GM12878 (cell line): ENCODE results near the gene SERTAD2. TPM values are rescaled to one million over a fixed set of nuclear protein-coding genes. Genes with fewer than 3 reads are reported as not detected.

Experiments used
- ATAC-seq: fragments of 200-7000 bp; cut with Tn5 transposase; 3 replicates; pipeline ENCODE4 v1.9.1; 2020; ENCODE audit warnings: mild to moderate bottlenecking, moderate library complexity
- BruUV-seq: library from RNA; stranded (reverse); fragments of 400-500 nt; replicated peaks from 2 replicates; lab custom pipeline; 2021; lab: Mats Ljungman, UMichigan
- CTCF ChIA-PET: fragments of 300-600 bp; sonication (Branson Sonifier 250); formaldehyde crosslinking; extraction: SDS; loops from one replicate; lab custom pipeline; 2021; ENCODE audit warnings: inconsistent platforms; lab: Yijun Ruan, JAX
- POLR2A ChIA-PET: fragments of 350-600 bp; formaldehyde crosslinking; extraction: SDS; loops from one replicate; lab custom pipeline; 2021; ENCODE audit warnings: inconsistent platforms; lab: Charles Lee
- RAD21 ChIA-PET: fragments of 300-600 bp; sonication (Branson Sonifier 250); formaldehyde crosslinking; loops from one replicate; lab custom pipeline; 2023; ENCODE audit warnings: antibody characterized with exemption; ENCODE audit not compliant: unreplicated experiment; lab: Charles Lee
- SMC1A ChIA-PET: fragments of 300-600 bp; sonication (Branson Sonifier 250); formaldehyde crosslinking; loops from one replicate; lab custom pipeline; 2023; ENCODE audit not compliant: unreplicated experiment, uncharacterized antibody; lab: Charles Lee
- DNase-seq: peaks from one replicate; pipeline ENCODE4 v3.0.0-alpha.2; 2011; ENCODE audit warnings: low read depth, low spot score
- FAIRE-seq: peaks from 3 replicates; lab custom pipeline; 2011; peaks lifted over from hg19 to GRCh38; lab: Jason Lieb, UNC
- H2AFZ ChIP-seq: 2 replicates; pipeline ENCODE4 v1.6.0; 2011; ENCODE audit warnings: low read depth, low read length, control low read depth; ENCODE audit not compliant: control insufficient read depth
- H3K27ac ChIP-seq: 2 replicates; pipeline ENCODE4 v1.5.1; 2011; ENCODE audit warnings: control low read depth; ENCODE audit not compliant: control insufficient read depth, insufficient read depth
- H3K27me3 ChIP-seq, 2 experiments: replicated peaks in 1 of 2; 2 replicates each; pipeline versions ENCODE4 v1.6.0 to v1.6.1; 2011; ENCODE audit warnings: low read length in 1 of 2; ENCODE audit not compliant: control insufficient read depth in 2 of 2, insufficient read depth in 2 of 2
- H3K36me3 ChIP-seq, 2 experiments: 2 replicates each; pipeline ENCODE4 v1.5.1; 2011; ENCODE audit warnings: low read length in 1 of 2; ENCODE audit not compliant: control insufficient read depth in 2 of 2, insufficient read depth in 2 of 2
- H3K4me1 ChIP-seq: 2 replicates; pipeline ENCODE4 v1.6.1; 2011; ENCODE audit warnings: mild to moderate bottlenecking, low read length, moderate library complexity, mixed read lengths; ENCODE audit not compliant: control insufficient read depth, insufficient read depth
- H3K4me2 ChIP-seq: 2 replicates; pipeline ENCODE4 v1.6.0; 2011; ENCODE audit warnings: control low read depth; ENCODE audit not compliant: control insufficient read depth, insufficient read depth
- H3K4me3 ChIP-seq: fragments of 200-600 bp; sonication (generic); 2 replicates; pipeline ENCODE4 v1.5.1; 2016
- H3K79me2 ChIP-seq: 2 replicates; pipeline ENCODE4 v1.6.0; 2011; ENCODE audit warnings: low read length; ENCODE audit not compliant: control insufficient read depth, insufficient read depth
- H3K9ac ChIP-seq: 2 replicates; pipeline ENCODE4 v1.8.0; 2011; ENCODE audit warnings: low read length, control low read depth, mixed read lengths; ENCODE audit not compliant: control insufficient read depth, insufficient read depth
- H3K9me3 ChIP-seq: replicated peaks from 3 replicates; pipeline ENCODE4 v1.5.1; 2011; ENCODE audit warnings: mild to moderate bottlenecking, low read length; ENCODE audit not compliant: control insufficient read depth, insufficient read depth
- H4K20me1 ChIP-seq: 2 replicates; pipeline ENCODE4 v1.6.0; 2011; ENCODE audit not compliant: control insufficient read depth, insufficient read depth
- CTCF ChIP-seq, 3 experiments: IDR thresholded peaks in 2 of 3; conservative IDR thresholded peaks in 1 of 3; 2 replicates each; pipeline ENCODE4 v1.5.1; 2011; ENCODE audit warnings: low read depth in 3 of 3, low read length in 3 of 3, mild to moderate bottlenecking in 3 of 3, control low read depth in 2 of 3, moderate library complexity in 2 of 3, inconsistent platforms in 1 of 3, mixed read lengths in 1 of 3; ENCODE audit not compliant: control insufficient read depth in 2 of 3, insufficient read depth in 1 of 3; ENCODE audit errors: extremely low read depth in 1 of 3
- EZH2 ChIP-seq: IDR thresholded peaks from 2 replicates; pipeline ENCODE4 v1.6.1; 2012; ENCODE audit warnings: low read depth, mild to moderate bottlenecking, control low read depth, inconsistent platforms, low read length, borderline replicate concordance; ENCODE audit not compliant: control insufficient read depth
- LARP7 ChIP-seq: fragments of 450-650 bp; IDR thresholded peaks from 2 replicates; pipeline ENCODE4 v1.6.1; 2017; ENCODE audit warnings: mild to moderate bottlenecking
- NR2C1 ChIP-seq: fragments of 450-650 bp; IDR thresholded peaks from 2 replicates; pipeline ENCODE4 v1.6.1; 2017; ENCODE audit warnings: antibody characterized with exemption, mild to moderate bottlenecking, moderate library complexity
- POLR2AphosphoS2 ChIP-seq: IDR thresholded peaks from 2 replicates; pipeline ENCODE4 v1.6.1; 2011; ENCODE audit warnings: low read depth, mild to moderate bottlenecking, low read length, improper control_type of control experiment, moderate library complexity
- RAD21 ChIP-seq: IDR thresholded peaks from 2 replicates; pipeline ENCODE4 v1.6.1; 2011; ENCODE audit warnings: mild to moderate bottlenecking, low read depth, low read length, moderate library complexity; ENCODE audit not compliant: insufficient read depth
- SMC3 ChIP-seq: IDR thresholded peaks from 2 replicates; pipeline ENCODE4 v1.6.1; 2011; ENCODE audit warnings: low read length, improper control_type of control experiment, borderline replicate concordance
- SPI1 ChIP-seq: IDR thresholded peaks from 2 replicates; pipeline ENCODE4 v1.6.1; 2011; ENCODE audit warnings: low read depth, mild to moderate bottlenecking, low read length, moderate library complexity, borderline replicate concordance; ENCODE audit not compliant: insufficient read depth
- WGBS: methylation state at CpG from one replicate; pipeline ENCODE4 v1.1.6; 2016; ENCODE audit warnings: low lambda C conversion rate; ENCODE audit not compliant: insufficient replicate concordance, insufficient coverage; ENCODE audit errors: missing lambda C conversion rate; 5-methylcytosine and 5-hydroxymethylcytosine counted together
- in situ Hi-C: fragments of 300-500 bp; cut with MboI; formaldehyde crosslinking; loops from 9 replicates; pipeline ENCODE4 v1.14.3; 2018; ENCODE audit warnings: mixed read lengths
- intact Hi-C: fragments of 100-400 bp; cut with micrococcal nuclease; formaldehyde crosslinking; loops from one replicate; pipeline ENCODE4 v1.14.2; 2022; ENCODE audit not compliant: unreplicated experiment
- polyA plus RNA-seq, 11 experiments: library from polyadenylated mRNA; depleted of rRNA in 4 of 11; unstranded in 6 of 11; stranded (reverse) in 5 of 11; fragments of >200 nt; fragmentation: Nextera tagmentation in 4 of 11; fragmentation: Illumina TruSeq in 1 of 11; extraction: Ambion mirVana in 4 of 11; extraction: Trizol in 1 of 11; gene quantifications; 1 replicate in 1 of 11; 2 replicates in 10 of 11; pipeline versions ENCODE4 v1.2.1 to v1.2.3, GENCODE V29; 2011 to 2016; ENCODE audit warnings: inconsistent platforms in 2 of 11, missing spikeins in 2 of 11, low read depth in 1 of 11
- total RNA-seq, 4 experiments: library from RNA; depleted of rRNA in 3 of 4; stranded (reverse); fragments of >200 nt in 3 of 4; fragmentation: Illumina TruSeq in 1 of 4; extraction: Trizol in 1 of 4; gene quantifications; 2 replicates each; pipeline versions ENCODE4 v1.2.1 to v1.2.3, GENCODE V29; 2013 to 2021

Gene SERTAD2
- total and polyA plus RNA-seq, 10 of the 15 experiments (the other 5 are each of a cell fraction or from before 2014, with no cell fraction given) = 7.9 to 28.7 (median 20.1) TPM

- no peak for FAIRE-seq
- in situ Hi-C loops (no loop called here), intact Hi-C loops (no loop called here)
- no peaks in the 10 kb centered on the region for H4K20me1 ChIP-seq
- ChIA-PET SMC1A (interaction anchor here (0.7 to 1.9 kb wide), 7 partner anchors 9 to 294 kb away, joined by 3 to 7 read pairs (median 3); no protein-coding TSS in a partner anchor), POLR2A (interaction anchor here (0.7 to 1.6 kb wide), 4 partner anchors 10 to 213 kb away, joined by 3 to 6 read pairs (median 4); no protein-coding TSS in a partner anchor), CTCF (interaction anchor here (0.8 to 5.4 kb wide), 9 partner anchors 10 to 208 kb away, joined by 3 to 18 read pairs (median 4); partner anchors contain the start of gene AFTPH), RAD21 (interaction anchor here (0.9 to 2.6 kb wide), 7 partner anchors 9 to 103 kb away, joined by 3 to 14 read pairs (median 3); no protein-coding TSS in a partner anchor)
- H3K9me3 ChIP-seq = no peaks in the 10 kb centered on the region
- H3K36me3 ChIP-seq = peaks cover 0 to 3% of the 10 kb centered on the region in 2 experiments; a peak in 1 of 4 replicates
- H3K9ac ChIP-seq = no peak overlapping the region
- peak; percentile 71 for ATAC-seq
- no peak overlapping the region for H3K4me2 ChIP-seq
- no peak for TF ChIP-seq EZH2
- TF ChIP-seq CTCF (IDR thresholded peaks at IDR 0.05 in 2 of 3, conservative IDR thresholded peaks at IDR 0.05 in 1 of 3; ENCODE audit: control insufficient read depth in 2 of 3, extremely low read depth in 1 of 3, insufficient read depth in 1 of 3, low read depth in 3 of 3, low read length in 3 of 3) = 0 out of 6 replicates have a peak, but pooled peaks of 2 of the 3 experiments have one; percentile 12 to 15
- TF ChIP-seq SMC3 = peak; percentile 12; the same call in 1 of the 2 replicates
- TF ChIP-seq NR2C1 = no peak
- TF ChIP-seq SPI1 = peak; percentile 26; the same call in 1 of the 2 replicates
- TF ChIP-seq RAD21 = peak; percentile 54
- no peak for TF ChIP-seq LARP7
- TF ChIP-seq POLR2AphosphoS2 = no peak
- H2AFZ ChIP-seq = no peak overlapping the region; the same call in 1 of the 2 replicates
- no peaks in the 10 kb centered on the region for H3K27me3 ChIP-seq
- BruUV-seq = no TSS peak
- no peak overlapping the region for H3K4me3 ChIP-seq
- WGBS = 55% methylated on average over 7 of the region's 7 CpGs
- no peak for DNase-seq
- H3K4me1 ChIP-seq = peaks cover 8% of the 10 kb centered on the region
- H3K27ac ChIP-seq = no peak overlapping the region
- H3K79me2 ChIP-seq = no peaks in the 10 kb centered on the region
Observed at GRCh38 chr2:64625299-64626145, 28.2 kb downstream of the SERTAD2 start.
